Smooth muscle cell (in vitro differentiated cells): ENCODE measurements around the gene TAF4B. TPM values are rescaled to one million over a fixed set of nuclear protein-coding genes. Genes with fewer than 3 reads are reported as not detected.

Experiments used
- DNase-seq: peaks from one replicate; lab custom pipeline; 2025; ENCODE audit not compliant: unreplicated experiment; lab: John Stamatoyannopoulos, UW
- H2AFZ ChIP-seq: fragments of 200-600 bp; sonication (generic); 2 replicates; pipeline ENCODE4 v1.6.0; 2016; ENCODE audit warnings: antibody characterized with exemption, low read depth, mild to moderate bottlenecking
- H3F3A ChIP-seq: fragments of 200-600 bp; sonication (generic); 2 replicates; pipeline ENCODE4 v1.6.0; 2017; ENCODE audit warnings: antibody characterized with exemption, low read depth
- H3K27ac ChIP-seq: fragments of 200-600 bp; sonication (generic); 2 replicates; pipeline ENCODE4 v1.5.1; 2016; ENCODE audit warnings: low read depth, mild to moderate bottlenecking
- H3K27me3 ChIP-seq: fragments of 200-600 bp; sonication (generic); 2 replicates; pipeline ENCODE4 v1.6.1; 2016; ENCODE audit warnings: low read depth, mild to moderate bottlenecking
- H3K36me3 ChIP-seq: fragments of 200-600 bp; sonication (generic); 2 replicates; pipeline ENCODE4 v1.5.1; 2016; ENCODE audit warnings: low read depth
- H3K4me1 ChIP-seq: fragments of 200-600 bp; sonication (generic); 2 replicates; pipeline ENCODE4 v1.5.1; 2016; ENCODE audit warnings: low read depth
- H3K4me2 ChIP-seq: fragments of 200-600 bp; sonication (generic); 2 replicates; pipeline ENCODE4 v1.6.0; 2016; ENCODE audit warnings: mild to moderate bottlenecking
- H3K4me3 ChIP-seq: fragments of 200-600 bp; sonication (generic); 2 replicates; pipeline ENCODE4 v1.5.1; 2016; ENCODE audit warnings: mild to moderate bottlenecking
- H3K79me2 ChIP-seq: fragments of 200-600 bp; sonication (generic); 2 replicates; pipeline ENCODE4 v1.6.0; 2016; ENCODE audit warnings: low read depth, mild to moderate bottlenecking
- H3K9ac ChIP-seq: fragments of 200-600 bp; sonication (generic); 2 replicates; pipeline ENCODE4 v1.6.0; 2016; ENCODE audit warnings: low read depth
- H3K9me3 ChIP-seq: fragments of 200-600 bp; sonication (generic); replicated peaks from 2 replicates; pipeline ENCODE4 v1.5.1; 2016; ENCODE audit warnings: low read depth
- H4K20me1 ChIP-seq: fragments of 200-600 bp; sonication (generic); 2 replicates; pipeline ENCODE4 v1.6.0; 2016; ENCODE audit warnings: low read depth
- CTCF ChIP-seq: fragments of 200-600 bp; sonication (generic); IDR thresholded peaks from 2 replicates; pipeline ENCODE4 v1.5.1; 2017; ENCODE audit warnings: borderline replicate concordance, mild to moderate bottlenecking, antibody characterized with exemption; ENCODE audit not compliant: insufficient read depth, poor library complexity, severe bottlenecking
- WGBS: methylation state at CpG from one replicate; pipeline ENCODE4 v1.1.7; 2016; ENCODE audit warnings: low lambda C conversion rate; 5-methylcytosine and 5-hydroxymethylcytosine counted together
- polyA plus RNA-seq: library from polyadenylated mRNA; unstranded; fragments of >200 nt; fragmentation: Nextera tagmentation; extraction: Ambion mirVana; gene quantifications from 2 replicates; pipeline ENCODE4 v1.2.1, GENCODE V29; 2016
- total RNA-seq: library from RNA; depleted of rRNA; stranded (reverse); fragments of >200 nt; gene quantifications from 2 replicates; pipeline ENCODE4 v1.2.3, GENCODE V29; 2014

TAF4B gene
- total and polyA plus RNA-seq, 2 experiments from 2014 or later = 1.6 to 2.7 TPM

GRCh38 chr18:26356045-26356785, 130.0 kb downstream of the TAF4B start:
- H3K9ac ChIP-seq = no peak overlapping the region
- H3K4me3 ChIP-seq = no peak overlapping the region
- H4K20me1 ChIP-seq = no peaks in the 10 kb centered on the region
- no peaks in the 10 kb centered on the region for H3K4me1 ChIP-seq
- no peak overlapping the region for H2AFZ ChIP-seq
- no peaks in the 10 kb centered on the region for H3K79me2 ChIP-seq
- WGBS = 91% methylated on average over 4 of the region's 4 CpGs
- no peak for TF ChIP-seq CTCF
- H3K4me2 ChIP-seq = no peak overlapping the region
- no peaks in the 10 kb centered on the region for H3K36me3 ChIP-seq
- no peak for DNase-seq
- peaks cover under 1% of the 10 kb centered on the region for H3K9me3 ChIP-seq
- H3K27ac ChIP-seq = no peak overlapping the region
- H3K27me3 ChIP-seq = no peaks in the 10 kb centered on the region
- no peaks in the 10 kb centered on the region for H3F3A ChIP-seq

DNA sequence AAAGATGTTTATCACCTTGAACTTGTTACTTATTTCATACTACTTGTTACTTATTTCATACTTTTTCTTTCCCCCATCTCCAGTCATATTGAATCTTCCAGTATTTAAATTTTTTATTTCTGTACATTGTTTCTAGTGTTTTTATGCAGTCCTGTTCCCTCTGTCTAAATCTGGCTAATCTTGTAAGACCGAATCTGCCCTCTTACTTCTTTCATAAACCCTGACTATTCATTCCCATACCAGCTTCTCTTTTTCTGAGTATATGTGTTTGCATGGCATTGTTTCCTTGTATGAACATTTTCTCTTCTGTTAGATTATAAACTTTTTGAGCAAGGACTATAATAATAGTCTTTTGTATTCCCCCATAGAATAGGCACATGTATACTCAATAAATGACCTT, 131.7 kb downstream of the TAF4B start:
- H3K4me3 ChIP-seq = no peak overlapping the region
- H3F3A ChIP-seq = no peaks in the 10 kb centered on the region
- H3K4me1 ChIP-seq = no peaks in the 10 kb centered on the region
- H4K20me1 ChIP-seq = no peaks in the 10 kb centered on the region
- H3K36me3 ChIP-seq = no peaks in the 10 kb centered on the region
- H3K79me2 ChIP-seq = no peaks in the 10 kb centered on the region
- H3K9me3 ChIP-seq = no peaks in the 10 kb centered on the region
- H3K4me2 ChIP-seq = no peak overlapping the region
- no peaks in the 10 kb centered on the region for H3K27me3 ChIP-seq
- no peak overlapping the region for H3K9ac ChIP-seq
- no peak overlapping the region for H3K27ac ChIP-seq
- H2AFZ ChIP-seq = no peak overlapping the region
- no peak for TF ChIP-seq CTCF
- WGBS = 100% methylated on average over 1 of the region's 1 CpG
- no peak for DNase-seq

DNA sequence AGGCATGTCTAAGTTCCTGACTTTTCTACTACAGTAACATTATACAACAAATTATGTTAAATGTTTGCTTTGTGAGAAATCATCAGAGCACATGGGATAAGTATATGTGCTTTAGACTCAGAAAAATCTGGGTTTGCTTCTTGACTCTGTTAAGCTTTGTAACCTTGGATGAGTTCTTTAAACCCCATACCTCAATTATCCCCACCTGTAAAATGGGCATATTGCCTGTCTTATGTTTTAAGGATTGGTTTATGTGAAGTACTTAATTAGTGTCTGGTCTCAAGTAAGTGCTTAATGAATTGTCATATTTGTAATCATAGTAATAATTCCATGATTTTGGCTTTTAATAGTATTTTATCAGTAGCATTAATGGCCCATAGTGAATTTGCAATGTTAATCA, 135.8 kb downstream of the TAF4B start:
- no peaks in the 10 kb centered on the region for H3K4me1 ChIP-seq
- DNase-seq = no peak
- H3K9ac ChIP-seq = no peak overlapping the region
- H3K4me3 ChIP-seq = no peak overlapping the region
- H3K4me2 ChIP-seq = no peak overlapping the region
- H3K36me3 ChIP-seq = no peaks in the 10 kb centered on the region
- no peak overlapping the region for H3K27ac ChIP-seq
- H2AFZ ChIP-seq = no peak overlapping the region
- no peaks in the 10 kb centered on the region for H4K20me1 ChIP-seq
- no peaks in the 10 kb centered on the region for H3K9me3 ChIP-seq
- no peak for TF ChIP-seq CTCF
- H3F3A ChIP-seq = no peaks in the 10 kb centered on the region
- H3K79me2 ChIP-seq = no peaks in the 10 kb centered on the region
- H3K27me3 ChIP-seq = no peaks in the 10 kb centered on the region

DNA sequence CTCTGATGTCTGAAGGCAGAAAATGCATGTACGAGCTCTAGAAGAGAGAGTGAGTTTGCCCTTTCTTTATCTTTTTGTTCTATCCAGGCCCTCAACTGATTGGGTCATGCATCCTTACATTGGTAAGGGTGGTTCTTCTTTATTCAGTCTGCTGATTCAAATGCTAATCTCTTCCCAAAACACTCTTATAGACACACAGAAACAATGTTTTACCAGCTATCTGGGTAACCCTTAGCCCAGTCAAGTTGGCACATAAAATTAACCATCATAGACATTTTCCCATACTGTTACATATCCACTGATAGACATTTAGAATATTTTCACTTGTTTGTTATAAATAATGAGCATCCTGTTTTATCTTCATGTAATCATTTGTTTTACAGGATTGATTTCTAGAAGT, 141.2 kb downstream of the TAF4B start:
- H3K79me2 ChIP-seq = no peaks in the 10 kb centered on the region
- H3K4me2 ChIP-seq = no peak overlapping the region
- DNase-seq = no peak
- no peak overlapping the region for H2AFZ ChIP-seq
- H3K27me3 ChIP-seq = no peaks in the 10 kb centered on the region
- H4K20me1 ChIP-seq = no peaks in the 10 kb centered on the region
- H3F3A ChIP-seq = no peaks in the 10 kb centered on the region
- H3K4me3 ChIP-seq = no peak overlapping the region
- H3K27ac ChIP-seq = no peak overlapping the region
- peaks cover 6% of the 10 kb centered on the region for H3K36me3 ChIP-seq
- H3K9me3 ChIP-seq = no peaks in the 10 kb centered on the region
- WGBS = 91% methylated on average over 1 of the region's 1 CpG
- no peak for TF ChIP-seq CTCF
- H3K9ac ChIP-seq = no peak overlapping the region
- no peaks in the 10 kb centered on the region for H3K4me1 ChIP-seq
